Testis (tissue), 2 donors: ENCODE results near the gene FARP2.

Experiments used
- CTCF ChIP-seq, 3 experiments: fragments of 450-650 bp in 2 of 3; fragments of 200-600 bp in 1 of 3; sonication (generic) in 1 of 3; IDR thresholded peaks; one replicate each; pipeline ENCODE4 v1.5.1; 2016 to 2019; ENCODE audit warnings: antibody characterized with exemption in 3 of 3, mild to moderate bottlenecking in 2 of 3, moderate library complexity in 1 of 3
- POLR2A ChIP-seq: fragments of 450-650 bp; IDR thresholded peaks from one replicate; pipeline ENCODE4 v1.6.1; 2017; ENCODE audit warnings: antibody characterized with exemption, mild to moderate bottlenecking, moderate library complexity

GRCh38 chr2:241495172-241496002 lies 139.3 kb downstream of the FARP2 start:
- no peak for TF ChIP-seq CTCF (IDR thresholded peaks at IDR 0.05)
- no peak for TF ChIP-seq POLR2A
